ENCODE results near the gene HMGB4. TPM values are rescaled to one million over a fixed set of nuclear protein-coding genes. Genes with fewer than 3 reads are reported as not detected.

Gene HMGB4
- total and polyA plus RNA-seq, 2 of the 4 experiments (the other 2 are of a cell fraction), result not detected

DNA sequence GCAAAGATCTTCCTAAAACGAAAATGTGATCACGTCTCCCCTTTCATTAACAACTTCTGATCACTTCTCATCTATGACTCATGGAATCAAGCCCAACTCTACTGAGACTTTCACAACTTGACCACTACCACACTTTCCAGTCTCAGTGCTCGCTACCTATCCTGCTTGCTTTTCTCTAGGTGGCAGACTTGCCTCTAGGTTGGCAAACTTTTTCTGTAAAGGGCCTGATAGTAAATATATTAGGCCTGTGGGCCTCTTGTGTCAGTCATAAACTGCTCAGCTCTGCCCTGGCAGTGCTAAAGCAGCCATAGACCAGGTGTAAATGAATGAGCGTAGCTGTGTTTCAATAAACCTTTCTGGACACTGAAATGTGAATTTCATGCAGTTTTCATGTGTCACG, 21.5 kb upstream of the HMGB4 start:
- BruUV-seq (replicated peaks), result no TSS peak

More for the DNA sequence above, 21.5 kb upstream of the HMGB4 start:
- Histone ChIP-seq H2BK15ac (ENCODE audit: low read depth, low read length) (no peak overlapping the region), H4K91ac (ENCODE audit: insufficient read depth, low read depth, low read length) (no peak overlapping the region), H2BK5ac (ENCODE audit: low read depth, low read length, poor library complexity, severe bottlenecking) (no peak overlapping the region), H3K4me3 (ENCODE audit: insufficient read depth, low read depth, low read length) (no peak overlapping the region), H2BK120ac (ENCODE audit: low read depth, low read length) (no peak overlapping the region), H3K18ac (ENCODE audit: low read depth, low read length) (no peak overlapping the region), H3K14ac (replicated peaks; ENCODE audit: low read depth, low read length) (no peak overlapping the region), H3K27me3 (ENCODE audit: control insufficient read depth, insufficient read depth, low read length) (no peaks in the 10 kb centered on the region), H3K79me1 (ENCODE audit: low read depth in 1 of 2, low read length in 2 of 2) (no peaks in the 10 kb centered on the region), H4K5ac (ENCODE audit: low read depth, low read length) (no peak overlapping the region), H3K56ac (ENCODE audit: extremely low read depth, insufficient read depth, low read length) (no peak overlapping the region), H2AFZ (replicated peaks; ENCODE audit: low read length, poor library complexity) (no peak overlapping the region), H2BK20ac (ENCODE audit: low read depth, low read length) (no peak overlapping the region), H3K4me1 (ENCODE audit: control insufficient read depth, insufficient read depth, low read length) (no peaks in the 10 kb centered on the region), H3K36me3 (ENCODE audit: control insufficient read depth, insufficient read depth, low read length) (no peaks in the 10 kb centered on the region), H3K27ac (ENCODE audit: insufficient read depth, low read length) (no peak overlapping the region), H2AK9ac (replicated peaks; ENCODE audit: low read depth, low read length, poor library complexity) (no peak overlapping the region), H3K9me3 (ENCODE audit: control insufficient read depth, insufficient read depth, low read length) (peaks cover 15% of the 10 kb centered on the region), H3K9ac (ENCODE audit: low read depth, low read length) (no peak overlapping the region), H4K20me1 (ENCODE audit: insufficient read depth, low read length) (no peaks in the 10 kb centered on the region), H3K23ac (ENCODE audit: low read depth, low read length) (no peak overlapping the region), H2AK5ac (ENCODE audit: low read depth, low read length) (no peak overlapping the region), H4K8ac (ENCODE audit: low read depth in 2 of 2, low read length in 2 of 2) (no peak overlapping the region), H3K4me2 (ENCODE audit: low read depth, low read length) (no peak overlapping the region), H3K9me1 (ENCODE audit: insufficient read depth, low read length) (no peaks in the 10 kb centered on the region), H3K4ac (ENCODE audit: low read depth, low read length) (no peak overlapping the region)
- intact Hi-C loops (cut with micrococcal nuclease), result no loop called here
- dilution Hi-C loops (cut with HindIII; ENCODE audit: low sequenced_read_pairs, unreplicated experiment), result no loop called here
- DNase-seq (no peak), ATAC-seq (ENCODE audit: low read depth) (no peak)
- CTCF ChIA-PET, result no interaction called here
- TF ChIP-seq RFX5 (IDR thresholded peaks at IDR 0.05; ENCODE audit: low read depth, low read length), result no peak
- TF ChIP-seq BHLHE40 (IDR thresholded peaks at IDR 0.05; ENCODE audit: low read depth, low read length), result no peak
- no peak for TF ChIP-seq SMC3 (IDR thresholded peaks at IDR 0.05; ENCODE audit: low read depth, low read length)
- no peak for TF ChIP-seq FOS (IDR thresholded peaks at IDR 0.05; ENCODE audit: low read depth, low read length)
- no peak for TF ChIP-seq CEBPB (IDR thresholded peaks at IDR 0.05; ENCODE audit: low read depth, low read length)
- no peak for TF ChIP-seq MXI1 (IDR thresholded peaks at IDR 0.05; ENCODE audit: borderline replicate concordance, low read depth, low read length)
- POLR2A ChIA-PET (ENCODE audit: unreplicated experiment), result no interaction called here
- in situ Hi-C loops (cut with MboI; ENCODE audit: low sequenced_read_pairs), result no loop called here
- WGBS, 2 experiments (ENCODE audit: extremely low coverage in 2 of 2, insufficient read length in 1 of 2), result no CpG with 5 or more reads among the region's 5 CpGs
